ENCODE results near the gene EXOC8. TPM values are rescaled to one million over a fixed set of nuclear protein-coding genes. Genes with fewer than 3 reads are reported as not detected.

The EXOC8 gene
- total RNA-seq, 1 experiment from 2014 or later = 12.7 TPM

DNA sequence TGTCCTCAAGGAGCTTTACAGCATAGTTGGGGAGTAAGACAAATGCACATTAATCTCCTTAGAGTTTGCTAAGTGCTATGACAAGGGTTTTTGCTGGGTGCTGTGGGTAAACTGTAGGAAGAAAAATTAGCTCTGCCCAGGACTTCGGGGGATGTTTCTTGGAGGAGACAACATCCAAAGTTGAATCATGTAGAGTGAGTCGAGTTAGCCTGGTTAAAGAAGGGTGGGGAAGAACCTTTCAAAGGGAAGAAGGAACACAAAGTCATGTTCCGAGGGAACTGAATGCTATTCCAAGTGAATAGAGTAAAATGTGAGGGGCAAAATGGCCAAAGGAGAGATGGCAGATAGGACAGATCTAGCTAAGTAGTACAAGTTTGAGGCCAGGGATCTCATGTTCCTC, 17.5 kb upstream of the EXOC8 start:
- Histone ChIP-seq H3K4me1 (ENCODE audit: control insufficient read depth in 1 of 2, insufficient read depth in 2 of 2, low read length in 2 of 2) (peaks cover 0 to 3% of the 10 kb centered on the region in 2 experiments; a peak in 1 of 4 replicates), H3K9me3 (ENCODE audit: control insufficient read depth in 1 of 2, insufficient read depth in 1 of 2, low read depth in 1 of 2, low read length in 2 of 2) (no peaks in the 10 kb centered on the region), H3K27ac (ENCODE audit: low read depth, low read length) (no peak overlapping the region), H3K36me3 (ENCODE audit: control insufficient read depth in 1 of 2, insufficient read depth in 2 of 2, low read length in 2 of 2) (peaks cover 12 to 13% of the 10 kb centered on the region in 2 experiments; a peak in 3 of 4 replicates), H3K9me2 (ENCODE audit: insufficient read depth) (no peaks in the 10 kb centered on the region), H3K27me3 (ENCODE audit: insufficient read depth, low read length) (no peaks in the 10 kb centered on the region), H3K9ac (ENCODE audit: low read length) (no peak overlapping the region), H4K20me1 (ENCODE audit: insufficient read depth) (0 out of 2 replicates have a peak, but pooled peaks cover 4% of the 10 kb centered on the region), H3K4me2 (ENCODE audit: low read length) (no peak overlapping the region), H3K4me3 (replicated peaks in 1 of 2; ENCODE audit: low read depth in 1 of 2, low read length in 2 of 2) (no peak overlapping the region), H3K79me2 (ENCODE audit: insufficient read depth, low read length) (no peaks in the 10 kb centered on the region), H2AFZ (ENCODE audit: low read depth, low read length, poor library complexity, severe bottlenecking) (no peak overlapping the region)
- ATAC-seq = no peak
- intact Hi-C loops (cut with micrococcal nuclease) = no loop called here
- ChIA-PET RAD21 (ENCODE audit: low non-redundant PET in 1 of 2, low total read pairs in 2 of 2, uncharacterized antibody in 2 of 2, unreplicated experiment in 2 of 2) (no interaction called here), CTCF (no interaction called here), POLR2A (no interaction called here)
- TF ChIP-seq ELF1 (IDR thresholded peaks at IDR 0.05; ENCODE audit: borderline replicate concordance, low read depth) (no peak), SRF (IDR thresholded peaks at IDR 0.05; ENCODE audit: low read depth) (no peak), SIN3A (IDR thresholded peaks at IDR 0.05; ENCODE audit: low read depth) (no peak), SP1 (IDR thresholded peaks at IDR 0.05; ENCODE audit: low read depth) (no peak), POLR2A (IDR thresholded peaks at IDR 0.05; ENCODE audit: borderline replicate concordance, extremely low read depth, insufficient read depth, insufficient read length) (no peak)
- BruUV-seq (replicated peaks) = no TSS peak
- DNase-seq (ENCODE audit: low read depth, low spot score) = no peak

- TF ChIP-seq JUND (IDR thresholded peaks at IDR 0.05) (no peak), FOSL1 (IDR thresholded peaks at IDR 0.05; ENCODE audit: low read depth) (no peak)
- Histone ChIP-seq H3K9ac (ENCODE audit: low read length) (no peak overlapping the region), H3K79me2 (ENCODE audit: insufficient read depth, low read length) (no peaks in the 10 kb centered on the region), H3K4me3 (replicated peaks in 1 of 2; ENCODE audit: low read depth in 1 of 2, low read length in 2 of 2) (no peak overlapping the region), H4K20me1 (ENCODE audit: insufficient read depth) (0 out of 2 replicates have a peak, but pooled peaks cover 3% of the 10 kb centered on the region), H3K27me3 (ENCODE audit: insufficient read depth, low read length) (no peaks in the 10 kb centered on the region), H3K4me2 (ENCODE audit: low read length) (no peak overlapping the region), H3K27ac (ENCODE audit: low read depth, low read length) (no peak overlapping the region), H3K4me1 (ENCODE audit: control insufficient read depth in 1 of 2, insufficient read depth in 2 of 2, low read length in 2 of 2) (peaks cover 0 to 3% of the 10 kb centered on the region in 2 experiments; a peak in 1 of 4 replicates), H3K9me2 (ENCODE audit: insufficient read depth) (no peaks in the 10 kb centered on the region), H3K36me3 (ENCODE audit: control insufficient read depth in 1 of 2, insufficient read depth in 2 of 2, low read length in 2 of 2) (peaks cover 18 to 19% of the 10 kb centered on the region in 2 experiments; a peak in 3 of 4 replicates), H3K9me3 (ENCODE audit: control insufficient read depth in 1 of 2, insufficient read depth in 1 of 2, low read depth in 1 of 2, low read length in 2 of 2) (no peaks in the 10 kb centered on the region), H2AFZ (ENCODE audit: low read depth, low read length, poor library complexity, severe bottlenecking) (no peak overlapping the region)
- no TSS peak for BruUV-seq (replicated peaks)
- CTCF ChIA-PET = no interaction called here
- no peak for DNase-seq (ENCODE audit: low read depth, low spot score)
- RAD21 ChIA-PET (ENCODE audit: low non-redundant PET in 1 of 2, low total read pairs in 2 of 2, uncharacterized antibody in 2 of 2, unreplicated experiment in 2 of 2) = no interaction called here
- intact Hi-C loops (cut with micrococcal nuclease) = no loop called here
- no peak for ATAC-seq
- POLR2A ChIA-PET = no interaction called here
Observed at GRCh38 chr1:231354330-231355020, 16.8 kb upstream of the EXOC8 start.

Data from HCT116 (cell line).